HG03139 (cell line): ENCODE results near the gene STARD13.

Experiments used
- ATAC-seq: cut with Tn5 transposase; IDR thresholded peaks from one replicate; pipeline ENCODE4 v1.9.1; 2021; ENCODE audit not compliant: unreplicated experiment

The STARD13 gene

DNA sequence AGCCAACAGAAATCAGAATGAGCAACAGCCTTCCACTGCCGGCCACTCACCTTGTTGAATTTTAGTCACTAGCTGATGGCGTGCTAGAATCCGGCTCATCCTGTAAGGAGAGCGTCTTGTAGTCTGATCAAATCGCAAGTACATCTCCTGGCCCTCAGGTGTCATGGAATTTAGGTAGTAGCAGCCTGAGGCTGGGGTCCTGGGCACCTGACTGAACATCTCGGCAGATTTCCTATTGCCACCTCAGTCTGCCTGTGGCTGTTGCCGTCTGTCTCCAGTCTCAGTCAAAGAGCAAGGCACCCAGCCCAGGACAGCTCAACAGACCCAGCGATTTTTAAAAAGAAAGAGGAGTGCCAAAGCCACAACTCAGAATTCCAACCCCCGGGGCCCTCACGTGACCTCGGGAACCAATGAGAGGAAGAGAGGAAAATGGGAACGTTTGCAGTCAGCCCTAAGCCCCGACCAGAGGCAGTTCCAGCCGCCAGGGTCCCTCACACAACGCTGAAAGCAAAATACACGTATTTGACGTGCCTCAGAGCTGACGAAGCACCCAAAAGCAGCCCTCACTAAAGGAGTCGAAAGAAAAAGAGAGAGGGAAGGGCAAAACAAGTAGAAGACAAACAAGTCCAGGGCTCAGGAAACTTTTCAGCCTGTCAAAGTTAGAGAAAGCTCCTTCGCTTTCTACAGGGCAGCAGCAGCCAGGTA lies at the start of gene STARD13:
TSS of gene STARD13 (minus strand) at position 336 of the 705 bp plus-strand sequence. CDS start at position 219, 117 bp downstream.
- no peak for ATAC-seq

DNA sequence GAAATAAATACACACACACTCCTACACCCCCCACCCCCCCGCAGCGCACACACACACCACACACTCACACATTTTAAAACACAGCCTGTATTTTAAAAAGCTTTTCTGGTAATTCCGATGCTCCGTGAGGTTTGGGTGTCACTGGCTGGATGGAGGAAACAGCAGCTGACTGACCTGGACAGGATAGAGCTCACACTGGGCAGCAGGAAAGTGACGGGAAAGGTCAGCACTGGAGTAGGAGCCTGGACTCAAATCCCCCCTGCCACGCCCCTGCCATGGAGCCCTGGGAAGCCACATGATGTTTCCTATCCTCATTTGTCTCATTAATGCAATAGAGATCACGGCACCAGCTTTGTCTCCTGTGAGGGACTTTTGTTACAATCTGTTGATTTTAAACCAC lies 49.3 kb upstream of the STARD13 start:
- ATAC-seq = no peak

GRCh38 chr13:33331962-33332361 lies 46.4 kb upstream of the STARD13 start:
- no peak for ATAC-seq

DNA sequence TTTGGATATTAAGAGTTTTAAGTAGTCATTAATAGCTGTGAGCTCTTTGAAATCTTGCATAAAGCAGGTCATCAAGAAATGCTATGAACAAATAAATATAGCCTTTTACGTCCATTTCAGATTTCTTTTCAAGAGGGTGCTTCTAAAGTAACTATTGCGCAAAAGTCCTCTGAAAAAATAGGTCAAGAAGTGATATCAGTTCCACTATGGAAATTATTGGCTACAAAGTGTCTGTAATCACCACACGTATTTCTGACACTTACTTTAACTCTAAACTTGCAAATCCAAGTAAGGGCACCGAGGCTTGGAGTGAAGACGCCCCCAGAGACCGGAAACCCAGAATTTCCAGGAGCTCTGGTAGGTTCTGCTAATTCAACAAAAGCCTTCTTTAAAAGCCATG lies 44.9 kb upstream of the STARD13 start:
- ATAC-seq = no peak

DNA sequence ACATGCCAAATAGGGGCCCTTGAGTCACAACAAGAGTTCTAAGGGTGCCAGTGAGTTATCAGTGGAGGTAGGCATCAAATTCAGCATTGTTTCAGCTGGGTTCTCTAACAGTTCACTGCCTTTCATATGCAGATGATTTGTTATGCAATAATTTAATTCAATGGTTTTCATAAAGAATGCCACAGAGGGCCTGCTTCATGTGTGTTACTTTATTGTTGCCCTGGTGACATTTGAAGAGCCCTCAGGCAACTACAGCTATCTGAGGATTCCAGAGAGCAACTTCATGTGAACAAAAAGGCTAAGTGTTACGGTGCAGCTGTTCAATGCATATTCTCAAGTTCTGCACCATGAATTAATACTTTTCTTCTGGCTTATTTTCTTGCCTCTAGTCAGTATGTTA lies 43.1 kb upstream of the STARD13 start:
- ATAC-seq = no peak

- no peak for ATAC-seq
These were observed 41.2 kb upstream of the STARD13 start for GRCh38 chr13:33326723-33327122.

GRCh38 chr13:33326246-33326645 lies 40.7 kb upstream of the STARD13 start:
- ATAC-seq = no peak

- ATAC-seq = no peak
These were observed 38.4 kb upstream of the STARD13 start for GRCh38 chr13:33323801-33324510.

- no peak for ATAC-seq
These were observed 37.6 kb upstream of the STARD13 start for GRCh38 chr13:33322965-33323668.

DNA sequence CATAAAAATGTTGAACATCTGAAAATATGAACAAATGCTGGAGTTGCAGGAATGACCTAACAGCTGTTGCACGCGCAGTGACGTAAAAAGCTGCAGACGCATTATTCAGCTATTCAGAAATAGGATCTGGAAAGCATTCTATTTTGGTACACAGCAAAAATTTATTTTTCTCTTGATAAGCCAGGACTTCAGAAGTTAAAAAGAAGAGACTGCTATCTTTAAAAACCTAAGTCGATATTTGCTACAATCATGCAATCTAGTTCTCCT lies 36.9 kb upstream of the STARD13 start:
- no peak for ATAC-seq

- ATAC-seq = no peak
These were observed 36.4 kb upstream of the STARD13 start for GRCh38 chr13:33321686-33322542.

DNA sequence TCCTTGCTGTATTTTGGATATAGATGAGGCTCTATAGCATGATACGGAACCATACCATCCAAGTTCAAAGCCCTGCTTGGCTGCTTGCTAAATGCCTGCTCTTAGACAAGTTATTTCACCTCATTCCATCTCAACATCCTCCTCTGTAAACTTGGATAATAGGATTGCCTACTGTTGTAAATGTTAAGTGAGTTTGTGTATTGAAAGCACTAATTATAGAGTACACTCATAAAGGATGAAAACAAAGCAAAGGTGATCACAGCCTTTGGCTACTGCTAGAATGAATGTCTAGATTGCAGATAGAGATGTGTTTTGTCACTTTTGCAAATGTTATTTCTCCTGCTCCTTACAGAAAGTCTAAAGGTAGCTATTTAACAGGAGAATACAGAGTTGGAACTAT lies 34.3 kb upstream of the STARD13 start:
- ATAC-seq = no peak

DNA sequence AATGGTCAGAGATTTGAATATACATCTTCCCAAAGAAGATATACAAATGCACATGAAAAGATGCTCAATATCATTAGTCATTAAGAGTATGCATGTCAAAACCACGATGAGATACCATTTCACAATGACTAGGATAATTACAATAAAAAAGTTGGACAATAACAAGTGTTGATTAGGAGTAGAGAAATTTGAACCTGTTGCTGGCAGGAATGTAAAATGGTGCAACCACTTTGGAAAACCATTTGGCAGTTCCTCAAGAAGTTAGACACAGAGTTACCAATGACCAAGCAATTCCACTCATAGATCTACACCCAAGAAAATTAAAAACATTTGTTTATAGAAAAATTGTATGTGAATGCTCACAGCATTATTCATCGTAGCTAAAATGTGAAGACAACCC lies 33.2 kb upstream of the STARD13 start:
- ATAC-seq = no peak

DNA sequence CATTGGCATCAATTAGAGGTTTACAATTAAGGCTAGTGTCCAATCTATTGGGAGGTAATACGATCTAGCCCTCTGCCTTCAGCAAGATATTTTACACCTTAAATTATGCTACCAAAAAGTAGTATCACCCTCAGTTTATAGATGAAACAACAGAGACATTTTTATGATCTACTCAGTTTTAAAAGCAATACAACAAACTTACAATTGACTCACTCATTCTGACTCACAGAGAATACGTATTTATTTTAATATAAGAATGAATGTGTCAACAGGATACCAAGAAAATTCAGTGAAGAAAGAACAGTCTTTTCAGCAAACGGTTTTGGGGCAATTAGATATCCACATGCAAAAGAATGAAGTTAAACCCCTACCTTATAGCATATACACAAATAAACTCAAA lies 32.5 kb upstream of the STARD13 start:
- no peak for ATAC-seq

DNA sequence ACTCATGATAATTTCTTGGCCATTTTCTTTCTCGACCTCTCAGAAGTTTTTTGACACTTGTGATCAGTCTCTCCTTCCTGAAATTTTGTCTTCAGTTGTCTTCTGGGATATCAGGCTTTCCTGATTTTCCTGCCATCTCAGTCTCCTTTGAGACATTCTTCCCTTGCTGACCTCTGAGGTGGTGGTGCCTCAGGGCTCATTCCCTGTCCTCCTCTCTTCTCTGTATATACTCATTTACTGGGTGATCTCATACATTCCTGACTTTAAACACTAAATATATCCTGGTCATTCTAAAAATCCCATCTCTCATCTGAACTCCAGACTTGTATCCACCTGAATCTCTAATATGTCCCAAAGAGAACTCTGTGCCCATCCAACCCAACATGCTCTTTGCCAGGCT lies 31.3 kb upstream of the STARD13 start:
- no peak for ATAC-seq

DNA sequence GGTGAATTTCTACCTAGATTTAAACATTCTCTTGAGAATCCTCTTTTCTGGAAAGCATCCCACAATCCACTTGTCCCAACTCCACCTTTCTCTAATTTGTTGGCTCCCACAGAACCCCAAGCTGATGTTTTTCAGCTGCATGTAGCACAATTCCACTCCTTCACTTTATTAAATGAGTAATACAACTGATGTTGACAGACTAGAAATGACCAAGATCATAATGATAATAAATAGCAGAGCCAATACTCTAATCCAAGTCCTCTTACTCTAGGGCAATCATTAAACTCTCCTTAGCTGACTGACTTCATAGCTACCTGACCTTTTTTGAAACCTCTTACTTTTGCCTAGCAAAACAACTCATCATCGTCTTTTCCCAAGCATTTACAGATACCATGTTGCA lies 27.9 kb upstream of the STARD13 start:
- ATAC-seq = no peak

DNA sequence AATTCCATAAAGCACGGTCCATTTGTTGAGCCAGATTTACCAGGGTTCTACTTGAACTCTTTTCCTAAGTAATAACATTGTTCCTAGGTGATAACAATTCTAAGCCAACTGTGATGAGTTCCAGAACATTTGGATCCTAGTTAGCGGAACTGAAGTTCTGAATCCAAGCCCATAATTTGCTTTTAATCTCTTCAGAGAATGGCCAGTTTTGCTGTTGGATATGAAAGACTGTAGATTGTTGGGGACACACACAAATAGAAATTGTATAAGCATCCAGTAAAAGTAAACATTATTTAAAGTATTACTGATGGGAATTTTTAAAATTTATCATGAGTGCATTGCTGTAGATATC lies 27.3 kb upstream of the STARD13 start:
- no peak for ATAC-seq

GRCh38 chr13:33312150-33312860 lies 26.8 kb upstream of the STARD13 start:
- no peak for ATAC-seq

DNA sequence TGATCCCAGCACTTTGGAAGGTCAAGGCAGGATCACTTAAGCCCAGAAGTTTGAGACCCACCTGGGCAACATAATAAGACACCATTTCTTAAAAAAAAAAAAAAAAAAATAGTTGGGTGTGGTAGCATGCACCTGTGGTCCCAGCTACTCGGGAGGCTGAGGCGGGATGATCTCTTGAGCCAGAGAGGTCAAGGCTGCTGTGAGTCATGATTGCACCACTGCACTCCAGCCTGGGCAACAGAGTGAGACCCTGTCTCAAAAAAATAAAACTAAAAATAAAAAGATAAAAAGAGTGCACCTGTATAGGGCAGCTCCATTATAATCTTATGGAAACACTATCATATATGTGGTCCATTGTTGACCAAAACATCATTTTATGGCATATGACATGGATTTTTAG lies 25.5 kb upstream of the STARD13 start:
- ATAC-seq = no peak

DNA sequence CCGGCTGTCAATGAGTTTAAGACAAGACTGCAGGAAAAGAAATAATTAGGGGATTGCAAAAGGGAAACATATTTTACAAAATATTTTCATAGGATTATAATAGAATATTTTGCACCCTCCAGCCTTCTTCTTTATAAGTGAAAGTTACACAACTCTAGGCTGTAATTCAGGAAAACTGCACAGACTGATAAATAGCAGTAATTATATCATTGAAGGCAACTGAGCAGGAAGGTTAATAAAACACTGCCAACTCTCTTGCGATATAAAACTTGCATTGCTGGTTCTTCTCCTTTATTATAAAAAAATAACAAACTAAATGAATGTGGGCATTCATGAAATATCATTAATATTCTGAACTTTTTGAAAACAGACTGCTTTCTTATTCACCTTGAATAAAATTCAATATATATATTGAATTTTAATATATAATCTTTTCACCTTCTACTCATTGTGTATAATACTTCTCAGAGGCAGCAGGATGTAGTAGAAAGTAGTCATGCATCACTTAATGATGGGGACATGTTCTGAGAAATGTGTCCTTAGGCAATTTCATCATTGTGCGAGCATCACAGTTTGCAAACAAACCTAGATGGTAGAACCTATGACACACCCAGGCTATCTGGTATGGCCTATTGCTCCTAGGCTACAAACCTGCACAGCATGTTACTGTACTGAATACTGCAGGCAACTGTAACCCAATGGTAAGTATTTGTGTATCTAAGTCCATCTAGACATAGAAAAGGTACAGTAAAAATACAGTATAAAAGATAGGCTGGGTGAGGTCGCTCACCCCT lies 24.9 kb upstream of the STARD13 start:
- no peak for ATAC-seq
